ENCODE measurements around the gene MYH15.

The MYH15 gene

GRCh38 chr3:108408883-108409799 is 101.3 kb downstream of the MYH15 start:
- no peak for DNase-seq (ENCODE audit: low spot score)
- ChIA-PET CTCF (interaction anchor here (0.6 to 0.7 kb wide), 3 partner anchors 69 to 1955 kb away, joined by 3 read pairs; no protein-coding TSS in a partner anchor), POLR2A (ENCODE audit: low non-redundant PET) (no interaction called here)
- no peak overlapping the region for H3K27ac ChIP-seq
- no peak for TF ChIP-seq CTCF (conservative IDR thresholded peaks at IDR 0.05; ENCODE audit: low read depth)

GRCh38 chr3:108407886-108408285 is 102.5 kb downstream of the MYH15 start:
- ChIA-PET CTCF (interaction anchor here (0.6 kb wide), 1 partner anchor 9 kb away, joined by 3 read pairs; no protein-coding TSS in a partner anchor), POLR2A (ENCODE audit: low non-redundant PET) (no interaction called here)
- no peak for TF ChIP-seq CTCF (conservative IDR thresholded peaks at IDR 0.05; ENCODE audit: low read depth)
- no peak overlapping the region for H3K27ac ChIP-seq
- no peak for DNase-seq (ENCODE audit: low spot score)

GRCh38 chr3:108406661-108407206 is 103.7 kb downstream of the MYH15 start:
- ChIA-PET POLR2A (ENCODE audit: low non-redundant PET) (no interaction called here), CTCF (interaction anchor here (1.0 kb wide), 1 partner anchor 71 kb away, joined by 5 read pairs; no protein-coding TSS in a partner anchor)
- H3K27ac ChIP-seq, result no peak overlapping the region
- DNase-seq (ENCODE audit: low spot score), result peak; percentile 50
- TF ChIP-seq CTCF (conservative IDR thresholded peaks at IDR 0.05; ENCODE audit: low read depth), result peak; percentile 74

- ChIA-PET POLR2A (ENCODE audit: low non-redundant PET) (no interaction called here), CTCF (no interaction called here)
- TF ChIP-seq CTCF (conservative IDR thresholded peaks at IDR 0.05; ENCODE audit: low read depth), result no peak
- DNase-seq (ENCODE audit: low spot score), result no peak
- no peak overlapping the region for H3K27ac ChIP-seq
Observed at GRCh38 chr3:108406063-108406660, 104.2 kb downstream of the MYH15 start.

- no peak for TF ChIP-seq CTCF (conservative IDR thresholded peaks at IDR 0.05; ENCODE audit: low read depth)
Observed at GRCh38 chr3:108404368-108404767, 106.0 kb downstream of the MYH15 start.

GRCh38 chr3:108403686-108404345 is 106.6 kb downstream of the MYH15 start:
- ChIA-PET POLR2A (ENCODE audit: low non-redundant PET) (no interaction called here), CTCF (interaction anchor here (0.7 kb wide), 1 partner anchor 214 kb away, joined by 3 read pairs; no protein-coding TSS in a partner anchor)

More at GRCh38 chr3:108404368-108404767, 106.0 kb downstream of the MYH15 start:
- ChIA-PET POLR2A (ENCODE audit: low non-redundant PET) (no interaction called here), CTCF (no interaction called here)
- DNase-seq (ENCODE audit: low spot score), result no peak
- H3K27ac ChIP-seq, result no peak overlapping the region

More at GRCh38 chr3:108403686-108404345, 106.6 kb downstream of the MYH15 start:
- TF ChIP-seq CTCF (conservative IDR thresholded peaks at IDR 0.05; ENCODE audit: low read depth), result no peak
- no peak overlapping the region for H3K27ac ChIP-seq
- DNase-seq (ENCODE audit: low spot score), result no peak

Data from RWPE1 (cell line).